GM19023 (cell line): Measurements from ENCODE around the gene GSG1.
"Not testable (repeated sequence)": the region's sequence is repeated elsewhere in the genome, so short reads cannot be mapped to it uniquely, and the experiment has no call there.

Source experiments
- ATAC-seq: cut with Tn5 transposase; IDR thresholded peaks from one replicate; pipeline ENCODE4 v1.9.1; 2021; ENCODE audit warnings: mild to moderate bottlenecking, moderate library complexity; ENCODE audit not compliant: unreplicated experiment

Gene GSG1

GRCh38 chr12:13066014-13066413 is 37.5 kb downstream of the GSG1 start:
- ATAC-seq = no peak

DNA sequence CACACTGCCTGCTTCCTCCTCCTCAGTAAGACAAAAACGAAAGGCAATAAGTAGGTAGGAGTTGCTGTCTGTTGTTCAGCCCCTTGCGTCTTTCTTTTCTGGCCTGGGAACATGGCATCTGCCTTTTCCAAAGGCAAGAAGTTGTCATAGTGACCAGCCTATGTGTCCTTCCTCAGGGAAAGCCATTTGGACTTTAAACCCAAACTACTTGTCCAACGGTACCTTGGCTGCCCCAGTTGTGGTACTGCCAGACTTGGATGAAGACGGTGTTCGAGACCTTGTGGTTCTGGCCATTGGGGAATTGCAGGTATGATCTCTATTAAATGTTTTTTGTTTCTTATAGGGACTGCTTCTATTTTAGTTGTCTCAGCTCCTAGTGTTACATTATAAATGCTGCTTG is 40.8 kb downstream of the GSG1 start:
- no peak for ATAC-seq

DNA sequence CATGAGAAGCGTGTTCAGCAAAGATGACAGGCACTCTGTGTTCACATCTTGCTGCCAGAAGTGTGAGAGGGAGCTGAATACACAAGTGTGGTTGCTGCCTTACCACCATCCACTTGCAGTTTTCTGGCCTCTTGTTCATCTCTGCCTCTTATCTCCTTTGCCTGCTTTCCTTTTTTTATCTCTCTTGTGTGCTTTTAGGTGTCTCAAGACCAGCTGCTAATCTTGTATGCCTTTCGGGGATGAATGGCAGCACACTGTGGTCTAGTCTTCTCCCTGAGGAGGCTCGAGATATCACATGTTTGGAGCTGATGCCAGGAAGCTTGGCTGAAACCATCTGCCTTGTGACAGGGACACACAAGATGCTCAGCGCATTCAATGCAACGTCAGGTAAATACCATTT is 42.1 kb downstream of the GSG1 start:
- no peak for ATAC-seq

DNA sequence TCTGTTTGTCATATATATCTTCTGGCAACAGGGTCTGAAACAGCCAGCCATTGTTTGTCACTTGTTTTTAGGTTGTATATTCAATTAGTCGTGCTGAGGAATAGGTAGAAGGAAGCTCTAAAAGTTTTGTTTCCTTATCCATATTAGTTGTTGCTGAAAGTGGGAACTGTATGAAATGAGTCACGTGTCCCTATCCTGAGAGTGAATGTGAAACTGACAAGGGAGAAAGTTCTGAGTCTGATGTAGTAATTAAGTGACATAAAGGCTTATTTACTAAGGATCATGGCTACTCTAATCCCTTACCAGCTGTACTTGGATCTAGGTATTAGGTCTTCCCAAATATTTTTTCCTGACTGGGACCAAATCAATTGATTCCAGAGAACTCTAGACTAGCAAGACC is 42.9 kb downstream of the GSG1 start:
- no peak for ATAC-seq

- ATAC-seq = not testable (repeated sequence)
Measured at GRCh38 chr12:13053617-13054016, 49.9 kb downstream of the GSG1 start.

- ATAC-seq = no peak
Measured at GRCh38 chr12:13052421-13052820, 51.0 kb downstream of the GSG1 start.

DNA sequence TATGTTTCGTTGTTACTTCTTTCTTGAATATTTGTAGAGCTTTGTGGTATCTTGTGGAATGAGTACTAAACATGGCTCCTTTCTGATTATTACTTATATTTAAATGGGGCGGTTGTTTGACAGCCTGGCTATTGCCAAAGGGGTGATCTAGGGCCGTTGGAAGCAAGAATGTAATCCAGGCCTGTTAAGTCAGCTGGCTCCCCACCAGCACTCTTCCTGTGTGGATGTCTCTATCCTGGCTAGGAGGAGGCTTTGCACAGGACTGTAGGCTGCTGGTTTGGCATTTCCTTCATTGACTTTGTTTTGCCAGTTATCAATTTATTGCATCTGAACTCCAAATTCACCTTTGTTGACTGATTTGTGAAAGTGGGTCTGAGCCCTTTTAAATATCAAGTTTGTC is 53.7 kb downstream of the GSG1 start:
- no peak for ATAC-seq

DNA sequence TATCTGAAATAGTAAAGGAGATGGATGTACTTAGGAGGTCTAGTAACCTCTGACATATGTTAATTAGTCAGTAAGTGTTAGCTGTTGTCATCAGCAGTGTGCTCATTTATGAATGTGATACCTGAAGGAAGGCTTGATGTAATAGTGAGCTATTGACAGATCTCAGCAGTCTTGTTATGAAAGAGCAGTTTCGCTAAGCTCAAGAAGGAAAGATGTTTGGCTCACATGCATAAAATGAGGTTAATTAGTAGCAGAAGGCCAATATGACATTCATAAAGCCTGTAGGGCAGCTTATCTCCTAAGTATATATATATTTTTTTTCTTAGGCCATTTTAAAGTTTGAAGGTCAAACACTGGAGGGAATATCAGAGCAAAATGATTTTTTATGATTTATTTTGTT is 56.5 kb downstream of the GSG1 start:
- no peak for ATAC-seq

DNA sequence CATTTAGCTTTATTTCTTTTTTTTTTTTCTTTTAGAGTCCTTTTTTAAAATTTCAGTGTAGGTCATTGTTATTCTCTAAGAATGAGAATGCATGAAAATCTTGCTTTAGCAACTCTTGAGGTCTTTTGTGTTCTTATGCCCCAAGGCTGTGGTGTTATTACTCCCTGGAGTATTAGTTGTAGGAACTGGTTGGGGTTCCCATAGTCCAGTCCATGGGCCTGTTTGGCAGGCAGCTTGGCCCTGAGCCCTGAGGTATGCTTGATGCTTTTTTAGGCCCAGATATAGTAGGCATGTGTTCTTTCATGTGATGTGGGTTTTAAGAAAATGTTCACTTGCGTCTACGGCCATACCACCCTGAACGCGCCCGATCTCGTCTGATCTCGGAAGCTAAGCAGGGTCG is 57.7 kb downstream of the GSG1 start:
- no peak for ATAC-seq

DNA sequence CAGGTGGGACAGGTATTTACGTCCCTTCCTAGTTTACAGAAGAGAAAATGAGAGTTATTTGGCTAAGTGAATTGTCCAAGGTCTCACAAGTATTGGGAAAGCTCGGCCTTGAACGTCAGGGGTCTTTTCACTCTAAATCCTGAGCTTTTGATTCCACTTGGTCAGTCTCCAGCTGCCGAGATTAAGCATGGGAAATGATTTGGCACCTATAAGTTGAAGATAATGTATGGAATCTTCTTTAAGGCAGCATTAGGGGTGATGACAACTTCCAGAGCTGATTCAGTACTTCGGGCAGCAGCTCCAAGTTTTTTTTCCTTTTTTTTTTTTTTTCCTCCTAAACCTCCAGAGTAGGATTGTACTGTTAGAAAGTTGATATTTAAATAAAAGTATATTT is 58.6 kb downstream of the GSG1 start:
- ATAC-seq = no peak

- ATAC-seq = peak; percentile 90
Measured at GRCh38 chr12:13044002-13044905, 59.2 kb downstream of the GSG1 start, which contains the start of gene FAM234B. Gene FAM234B, plus strand, starts transcription at chr12:13044381. Its CDS starts 23 bp downstream, at chr12:13044404.

- ATAC-seq = no peak
Measured at GRCh38 chr12:13042666-13043230, 60.7 kb downstream of the GSG1 start.

GRCh38 chr12:13041224-13041623 is 62.2 kb downstream of the GSG1 start:
- no peak for ATAC-seq

GRCh38 chr12:13039328-13039956 is 64.0 kb downstream of the GSG1 start:
- ATAC-seq = no peak

- ATAC-seq = no peak
Measured at GRCh38 chr12:13038491-13039161, 64.8 kb downstream of the GSG1 start.

GRCh38 chr12:13036881-13037280 is 66.6 kb downstream of the GSG1 start:
- no peak for ATAC-seq

DNA sequence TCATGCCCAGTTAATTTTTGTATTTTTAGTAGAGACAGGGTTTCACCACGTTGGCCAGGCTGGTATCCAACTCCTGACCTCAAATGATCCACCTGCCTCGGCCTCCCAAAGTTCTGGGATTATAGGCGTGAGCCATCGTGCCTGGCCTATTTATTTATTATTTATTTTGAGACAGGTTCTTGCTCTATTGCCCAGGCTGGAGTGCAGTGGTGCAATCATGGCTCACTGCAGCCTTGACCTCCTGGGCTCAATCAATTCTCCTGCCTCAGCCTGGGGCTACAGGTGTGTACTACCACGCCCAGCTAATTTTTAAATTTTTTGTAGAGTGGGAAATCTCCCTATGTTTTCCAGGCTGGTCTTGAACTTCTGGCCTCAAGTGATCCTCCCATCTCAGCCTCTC is 68.1 kb downstream of the GSG1 start:
- not testable (repeated sequence) for ATAC-seq
